Measurements from ENCODE around the gene MYO1F. TPM values are rescaled to one million over a fixed set of nuclear protein-coding genes. Genes with fewer than 3 reads are reported as not detected.

Gene MYO1F
- total RNA-seq, 1 donor = 1.3 TPM

- H3K4me3 ChIP-seq (ENCODE audit: low read depth, low read length) = no peak overlapping the region
- TF ChIP-seq, protein P1, sequence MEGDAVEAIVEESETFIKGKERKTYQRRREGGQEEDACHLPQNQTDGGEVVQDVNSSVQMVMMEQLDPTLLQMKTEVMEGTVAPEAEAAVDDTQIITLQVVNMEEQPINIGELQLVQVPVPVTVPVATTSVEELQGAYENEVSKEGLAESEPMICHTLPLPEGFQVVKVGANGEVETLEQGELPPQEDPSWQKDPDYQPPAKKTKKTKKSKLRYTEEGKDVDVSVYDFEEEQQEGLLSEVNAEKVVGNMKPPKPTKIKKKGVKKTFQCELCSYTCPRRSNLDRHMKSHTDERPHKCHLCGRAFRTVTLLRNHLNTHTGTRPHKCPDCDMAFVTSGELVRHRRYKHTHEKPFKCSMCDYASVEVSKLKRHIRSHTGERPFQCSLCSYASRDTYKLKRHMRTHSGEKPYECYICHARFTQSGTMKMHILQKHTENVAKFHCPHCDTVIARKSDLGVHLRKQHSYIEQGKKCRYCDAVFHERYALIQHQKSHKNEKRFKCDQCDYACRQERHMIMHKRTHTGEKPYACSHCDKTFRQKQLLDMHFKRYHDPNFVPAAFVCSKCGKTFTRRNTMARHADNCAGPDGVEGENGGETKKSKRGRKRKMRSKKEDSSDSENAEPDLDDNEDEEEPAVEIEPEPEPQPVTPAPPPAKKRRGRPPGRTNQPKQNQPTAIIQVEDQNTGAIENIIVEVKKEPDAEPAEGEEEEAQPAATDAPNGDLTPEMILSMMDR (IDR thresholded peaks at IDR 0.05; ENCODE audit: insufficient read depth, low read depth, low read length) = no peak
- DNase-seq (ENCODE audit: low read depth) = no peak
Measured at GRCh38 chr19:8545743-8546142, 31.5 kb downstream of the MYO1F start.

DNA sequence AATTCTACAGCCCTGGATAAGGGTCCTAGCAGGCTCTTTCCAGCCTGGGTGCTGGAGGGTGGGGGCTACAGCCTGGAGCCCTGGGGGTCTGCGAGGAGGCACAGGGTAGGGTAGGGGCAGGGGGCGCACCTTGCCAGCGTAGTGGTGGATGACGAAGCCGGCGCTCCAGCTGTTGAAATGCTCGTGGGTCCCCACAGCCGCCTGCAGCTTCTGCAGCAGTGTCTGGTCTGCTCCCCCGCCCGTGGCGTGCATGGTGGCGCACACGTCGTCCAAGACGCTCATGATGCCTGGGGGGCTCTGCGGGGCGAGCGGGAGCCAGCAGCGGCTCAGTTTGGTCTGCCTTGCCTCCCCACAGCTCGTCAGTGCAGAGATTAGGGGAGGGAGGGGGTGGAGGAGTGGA, 33.1 kb downstream of the MYO1F start:
- TF ChIP-seq, protein P1 (IDR thresholded peaks at IDR 0.05; ENCODE audit: insufficient read depth, low read depth, low read length) = no peak
- DNase-seq (ENCODE audit: low read depth) = no peak
- H3K4me3 ChIP-seq (ENCODE audit: low read depth, low read length) = no peak overlapping the region

GRCh38 chr19:8539621-8540149, 37.6 kb downstream of the MYO1F start:
- TF ChIP-seq, protein P1 (IDR thresholded peaks at IDR 0.05; ENCODE audit: insufficient read depth, low read depth, low read length) = no peak
- DNase-seq (ENCODE audit: low read depth) = no peak
- H3K4me3 ChIP-seq (ENCODE audit: low read depth, low read length) = no peak overlapping the region

DNA sequence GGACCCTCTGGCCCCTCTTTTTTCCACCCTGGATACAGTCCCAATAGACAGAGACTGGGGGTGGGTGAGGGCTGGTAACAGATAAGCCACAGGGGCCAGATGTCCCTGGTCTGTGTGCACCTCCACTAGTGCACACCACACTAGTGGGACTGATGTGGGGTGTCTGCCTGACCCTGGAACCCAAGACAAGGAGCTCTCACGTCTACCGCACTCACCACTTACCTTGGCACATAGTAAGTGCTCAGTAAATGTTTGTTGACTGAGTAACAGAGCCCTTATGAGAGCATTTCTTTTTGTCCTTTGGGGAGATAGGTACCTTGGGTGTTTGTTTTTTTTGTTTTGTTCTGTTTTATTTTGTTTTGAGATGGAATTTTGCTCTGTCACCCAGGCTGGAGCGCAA, 40.1 kb downstream of the MYO1F start:
- no peak overlapping the region for H3K4me3 ChIP-seq (ENCODE audit: low read depth, low read length)
- TF ChIP-seq, protein P1 (IDR thresholded peaks at IDR 0.05; ENCODE audit: insufficient read depth, low read depth, low read length) = no peak
- no peak for DNase-seq (ENCODE audit: low read depth)

DNA sequence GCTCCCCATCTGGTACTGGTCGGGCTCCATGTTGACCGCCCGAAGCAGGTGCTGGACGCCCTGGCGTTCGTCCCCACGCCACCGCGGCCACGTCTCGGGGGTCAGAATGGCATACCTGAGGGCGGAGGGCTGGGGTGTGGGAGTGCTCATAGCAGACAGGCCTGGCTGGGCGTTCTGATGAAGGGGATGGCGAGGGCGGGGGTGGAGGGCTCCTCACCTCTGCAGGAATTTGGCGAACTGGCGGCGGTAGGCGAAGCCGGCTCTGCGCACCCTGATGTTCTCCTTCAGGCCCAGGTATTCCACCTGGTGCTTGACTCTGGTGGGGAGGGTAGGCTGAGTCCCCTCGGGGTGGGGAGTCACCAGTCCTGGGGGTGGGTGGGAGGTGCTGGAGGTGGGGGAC, 41.0 kb downstream of the MYO1F start:
- TF ChIP-seq, protein P1 (IDR thresholded peaks at IDR 0.05; ENCODE audit: insufficient read depth, low read depth, low read length) = no peak
- no peak for DNase-seq (ENCODE audit: low read depth)
- H3K4me3 ChIP-seq (ENCODE audit: low read depth, low read length) = no peak overlapping the region

- no peak for DNase-seq (ENCODE audit: low read depth)
- H3K4me3 ChIP-seq (ENCODE audit: low read depth, low read length) = no peak overlapping the region
Measured at GRCh38 chr19:8532225-8532624, 45.0 kb downstream of the MYO1F start.

More at GRCh38 chr19:8532225-8532624, 45.0 kb downstream of the MYO1F start:
- TF ChIP-seq, protein P1 (IDR thresholded peaks at IDR 0.05; ENCODE audit: insufficient read depth, low read depth, low read length) = no peak

All from fibroblast of villous mesenchyme (primary cell).